ENCODE data around the gene NHLRC2.
"Not testable (repeated sequence)": the region's sequence is repeated elsewhere in the genome, so short reads cannot be mapped to it uniquely, and the experiment has no call there.

Gene NHLRC2, protein sequence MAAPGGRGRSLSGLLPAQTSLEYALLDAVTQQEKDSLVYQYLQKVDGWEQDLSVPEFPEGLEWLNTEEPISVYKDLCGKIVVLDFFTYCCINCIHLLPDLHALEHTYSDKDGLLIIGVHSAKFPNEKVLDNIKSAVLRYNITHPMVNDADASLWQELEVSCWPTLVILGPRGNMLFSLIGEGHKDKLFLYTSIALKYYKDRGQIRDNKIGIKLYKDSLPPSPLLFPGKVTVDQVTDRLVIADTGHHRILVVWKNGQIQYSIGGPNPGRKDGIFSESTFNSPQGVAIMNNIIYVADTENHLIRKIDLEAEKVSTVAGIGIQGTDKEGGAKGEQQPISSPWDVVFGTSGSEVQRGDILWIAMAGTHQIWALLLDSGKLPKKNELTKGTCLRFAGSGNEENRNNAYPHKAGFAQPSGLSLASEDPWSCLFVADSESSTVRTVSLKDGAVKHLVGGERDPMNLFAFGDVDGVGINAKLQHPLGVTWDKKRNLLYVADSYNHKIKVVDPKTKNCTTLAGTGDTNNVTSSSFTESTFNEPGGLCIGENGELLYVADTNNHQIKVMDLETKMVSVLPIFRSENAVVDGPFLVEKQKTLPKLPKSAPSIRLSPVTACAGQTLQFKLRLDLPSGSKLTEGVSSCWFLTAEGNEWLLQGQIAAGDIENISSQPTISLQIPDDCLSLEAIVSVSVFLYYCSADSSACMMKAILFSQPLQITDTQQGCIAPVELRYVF

DNA sequence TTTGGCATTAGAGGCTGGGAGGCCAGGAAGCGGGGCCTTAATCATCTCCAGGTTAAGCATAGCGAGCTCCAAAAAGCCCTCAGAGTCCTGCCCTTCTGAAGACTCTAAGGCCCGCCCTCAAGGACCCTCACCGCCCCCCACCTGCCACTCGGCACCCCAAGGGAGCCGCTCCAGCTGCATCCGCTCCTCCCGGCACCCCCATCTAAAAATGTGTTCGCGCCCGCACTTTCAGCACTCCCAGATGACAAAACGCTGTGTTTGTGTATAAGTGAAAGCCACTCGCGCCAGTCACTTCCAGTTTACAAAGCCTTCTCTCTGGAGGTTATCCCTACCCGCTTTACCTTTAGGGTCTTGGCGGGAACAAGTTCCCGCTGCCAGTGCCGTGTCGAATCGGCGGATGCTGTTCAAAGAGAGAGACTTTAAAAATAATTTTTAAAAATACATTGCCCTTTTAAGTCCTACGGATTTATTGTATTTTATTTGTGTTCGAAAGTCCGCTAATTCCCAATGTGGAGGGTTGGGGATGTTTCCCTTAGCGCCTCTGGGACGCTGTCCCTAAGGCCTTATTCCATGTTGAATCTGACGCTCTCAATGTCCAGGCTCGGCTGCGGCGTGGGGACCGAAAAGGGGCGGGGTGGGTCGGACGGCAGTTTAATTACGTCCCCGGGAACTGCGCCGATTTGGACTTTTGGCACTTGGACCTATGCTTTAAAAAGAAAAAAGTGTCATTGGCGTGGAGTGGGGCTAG is at the start of gene NHLRC2, which contains the start of gene DCLRE1A:
TSS of gene NHLRC2 (plus strand) at position 649 of the 748 bp plus-strand sequence. CDS start 212 bp downstream, outside the sequence.
TSS of gene DCLRE1A (minus strand) at position 70 of the 748 bp plus-strand sequence. CDS start 900 bp downstream, outside the sequence.
- DNase-seq: peak; percentile 77

DNA sequence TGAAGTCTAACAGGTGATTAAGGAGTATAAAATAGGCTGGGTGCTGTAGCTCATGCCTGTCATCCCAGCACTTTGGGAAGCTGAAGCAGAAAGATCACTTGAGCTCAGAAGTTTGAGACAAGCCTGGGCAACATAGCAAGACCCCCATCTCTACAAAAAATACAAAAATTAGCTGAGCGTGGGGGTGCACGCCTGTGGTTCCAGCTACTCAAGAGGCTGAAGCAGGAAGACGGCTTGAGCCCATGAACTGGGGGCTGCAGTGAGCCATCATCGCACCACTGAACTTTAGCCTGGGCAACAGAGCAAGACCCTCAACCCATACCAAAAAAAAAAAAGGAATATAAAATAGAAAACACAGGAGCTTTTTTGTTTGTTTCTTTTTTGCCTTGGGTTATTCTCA is 48.0 kb upstream of the NHLRC2 start:
- DNase-seq: no peak

DNA sequence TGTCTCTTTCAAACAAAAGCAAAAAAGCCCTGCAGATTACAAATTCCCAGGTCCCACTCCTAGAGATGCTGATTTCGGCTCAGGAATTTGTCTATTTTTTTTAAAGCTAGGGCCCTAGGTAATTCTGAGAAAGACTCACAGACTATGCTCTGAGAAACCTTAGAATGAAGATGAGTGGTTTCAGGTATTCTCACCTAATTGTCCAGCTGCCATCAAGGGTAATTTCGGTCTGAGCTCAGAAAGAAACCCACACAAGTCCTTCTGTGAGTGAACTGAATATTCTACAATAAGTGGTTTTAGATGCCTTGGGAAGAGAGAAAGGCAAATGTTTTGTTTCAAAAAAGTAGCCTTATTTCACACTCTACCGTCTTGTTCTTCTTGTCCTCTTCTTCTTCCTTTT is 46.3 kb upstream of the NHLRC2 start:
- DNase-seq: no peak

DNA sequence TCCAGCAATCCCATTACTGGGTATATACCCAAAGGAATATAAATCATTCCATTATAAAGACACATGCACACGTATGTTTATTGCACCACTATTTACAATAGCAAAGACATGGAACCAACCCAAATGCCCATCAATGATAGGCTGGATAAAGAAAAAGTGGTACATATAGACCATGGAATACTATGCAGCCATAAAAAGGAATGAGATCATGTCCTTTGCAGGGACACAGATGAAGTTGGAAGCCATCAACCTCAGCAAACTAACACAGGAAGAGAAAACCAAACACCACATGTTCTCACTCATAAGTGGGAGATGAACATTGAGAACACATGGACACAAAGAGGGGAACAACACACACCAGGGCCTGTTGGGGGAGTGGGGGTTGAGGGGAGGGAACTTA is 39.8 kb upstream of the NHLRC2 start:
- not testable (repeated sequence) for DNase-seq

GRCh38 chr10:113819989-113820388 is 34.5 kb upstream of the NHLRC2 start:
- DNase-seq: no peak

GRCh38 chr10:113820507-113820906 is 34.0 kb upstream of the NHLRC2 start:
- DNase-seq: no peak

DNA sequence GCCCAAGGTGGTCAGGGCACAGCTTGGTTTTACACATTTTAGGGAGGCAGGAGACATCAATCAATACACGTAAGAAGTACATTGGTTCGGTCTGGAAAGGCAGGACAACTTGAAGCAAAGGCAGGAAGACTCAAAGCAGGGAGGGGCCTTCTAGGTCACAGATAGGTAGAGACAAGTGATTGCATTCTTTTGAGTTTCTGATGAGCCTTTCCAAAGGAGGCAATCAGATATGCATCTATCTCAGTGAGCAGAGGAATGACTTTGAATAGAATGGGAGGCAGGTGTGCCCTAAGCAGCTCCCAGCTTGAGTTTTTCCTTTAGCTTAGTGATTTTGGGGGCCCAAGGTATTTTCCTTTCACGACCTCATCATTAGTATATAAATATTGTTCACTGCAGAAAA is 33.2 kb upstream of the NHLRC2 start:
- not testable (repeated sequence) for DNase-seq

GRCh38 chr10:113822174-113822573 is 32.3 kb upstream of the NHLRC2 start:
- DNase-seq: no peak

- no peak for DNase-seq
Measured at GRCh38 chr10:113823389-113823788, 31.1 kb upstream of the NHLRC2 start.

- no peak for DNase-seq
Measured at GRCh38 chr10:113825791-113826190, 28.7 kb upstream of the NHLRC2 start.

- DNase-seq: not testable (repeated sequence)
Measured at GRCh38 chr10:113828567-113828966, 25.9 kb upstream of the NHLRC2 start.

DNA sequence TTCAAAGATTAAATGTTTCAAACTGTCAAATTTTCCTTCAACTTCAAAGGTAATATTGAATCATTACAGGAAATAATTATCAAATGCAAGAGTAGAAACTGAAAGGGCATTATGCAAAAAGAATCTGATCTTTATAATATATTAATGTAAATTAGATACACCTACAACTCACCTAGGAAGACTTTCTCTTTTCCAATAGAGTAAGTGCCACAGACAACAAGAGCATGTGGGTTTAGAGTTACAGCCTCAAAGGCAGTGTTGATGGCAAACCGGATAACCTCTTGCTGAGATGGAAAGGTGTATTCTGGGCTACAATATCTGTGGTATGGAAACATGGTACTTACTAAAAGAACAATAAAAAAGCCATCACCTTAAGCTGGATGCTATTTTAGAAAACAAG is 12.3 kb upstream of the NHLRC2 start:
- DNase-seq: no peak

GRCh38 chr10:113843972-113844485 is 10.4 kb upstream of the NHLRC2 start:
- no peak for DNase-seq

- DNase-seq: no peak
Measured at GRCh38 chr10:113846036-113846435, 8.4 kb upstream of the NHLRC2 start.

GRCh38 chr10:113849140-113849803 is 5.2 kb upstream of the NHLRC2 start:
- no peak for DNase-seq

DNA sequence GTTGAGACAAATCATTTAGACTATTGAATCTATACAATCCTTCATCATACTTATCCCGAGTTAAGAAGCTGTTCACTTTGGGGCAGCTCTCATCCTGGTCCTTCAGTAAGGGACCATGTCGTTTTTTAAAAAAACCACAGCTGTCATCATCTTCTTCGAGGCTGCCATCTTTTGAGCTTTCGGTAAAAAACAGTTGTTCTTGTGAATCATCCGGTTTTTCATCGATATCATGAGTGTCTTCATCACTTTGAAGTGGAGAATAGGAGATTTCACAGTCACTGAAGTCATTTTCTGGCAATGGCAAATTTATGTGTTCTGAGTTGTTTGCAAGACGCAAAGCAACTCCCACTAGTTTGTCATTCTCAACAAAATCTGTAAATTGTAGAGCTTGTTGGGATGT is 4.5 kb upstream of the NHLRC2 start:
- DNase-seq: no peak

- no peak for DNase-seq
Measured at GRCh38 chr10:113853578-113854012, 866 bp upstream of the NHLRC2 start.

- no peak for DNase-seq
Measured at GRCh38 chr10:113854761-113855588, 514 bp downstream of the NHLRC2 start.

GRCh38 chr10:113856563-113856962 is 2.1 kb downstream of the NHLRC2 start:
- DNase-seq: no peak

DNA sequence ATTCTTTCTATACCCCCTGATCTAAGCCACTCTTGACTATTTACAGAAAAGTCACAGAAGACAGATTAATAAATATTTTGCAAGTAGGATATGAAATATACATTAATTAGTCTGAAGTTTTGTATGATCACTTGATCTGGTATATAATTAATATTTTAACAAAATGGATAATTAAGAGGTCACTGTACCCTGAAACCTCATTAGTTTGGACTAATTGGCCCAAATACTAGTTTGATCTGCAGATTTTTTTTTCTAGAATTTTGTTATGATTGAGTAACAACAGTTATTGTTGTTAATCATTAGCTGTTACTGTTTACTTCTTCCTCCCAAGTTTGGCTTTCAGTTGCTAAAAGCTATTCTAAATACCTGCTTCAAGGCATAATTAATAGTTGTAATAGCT is 2.7 kb downstream of the NHLRC2 start:
- DNase-seq: no peak

DNA sequence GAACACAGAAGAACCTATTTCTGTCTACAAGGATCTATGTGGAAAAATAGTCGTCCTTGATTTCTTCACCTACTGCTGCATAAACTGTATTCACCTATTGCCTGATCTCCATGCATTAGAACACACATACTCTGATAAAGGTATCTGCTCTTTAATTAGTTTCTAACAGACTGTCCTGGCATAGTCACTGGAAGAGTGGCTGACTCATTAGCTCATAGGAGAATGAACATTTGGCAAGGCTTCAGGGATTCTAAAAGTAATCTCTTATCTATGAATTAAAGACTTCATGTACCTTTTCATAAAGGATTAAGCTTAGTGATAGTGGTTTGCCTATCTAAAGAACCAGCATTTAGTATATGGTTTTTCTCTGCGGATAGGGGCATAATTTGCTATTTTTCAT is 4.1 kb downstream of the NHLRC2 start:
- no peak for DNase-seq

DNA sequence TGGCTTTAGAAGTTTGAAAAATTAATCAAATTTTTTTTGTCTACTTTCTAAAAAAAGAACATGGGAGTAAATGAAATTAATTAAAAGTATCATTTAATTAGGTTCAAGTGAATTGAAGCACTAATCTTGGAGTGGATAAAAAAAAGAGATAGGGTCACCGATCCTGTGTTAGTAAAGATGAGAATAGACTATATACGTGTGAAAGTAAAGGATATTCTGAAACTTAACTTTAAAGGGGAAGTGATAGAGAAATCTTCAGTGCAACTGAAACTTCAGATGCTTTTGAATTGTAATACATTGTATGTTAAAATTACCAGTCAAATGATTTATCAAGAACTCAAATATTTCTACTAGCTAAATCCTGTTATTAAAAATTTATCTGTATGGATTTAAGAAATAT is 4.8 kb downstream of the NHLRC2 start:
- no peak for DNase-seq
